GM18873 (cell line): ENCODE measurements around the gene AKR1A1.
A peak's percentile ranks its signal among the peaks of the same experiment; 100 is the strongest.
"Not testable (repeated sequence)": the region's sequence is repeated elsewhere in the genome, so short reads cannot be mapped to it uniquely, and the experiment has no call there.

Experiments
- ATAC-seq: cut with Tn5 transposase; IDR thresholded peaks from one replicate; pipeline ENCODE4 v1.9.1; 2021; ENCODE audit warnings: mild to moderate bottlenecking, moderate library complexity, moderate number of reproducible peaks; ENCODE audit not compliant: unreplicated experiment, low FRiP score

AKR1A1 gene

DNA sequence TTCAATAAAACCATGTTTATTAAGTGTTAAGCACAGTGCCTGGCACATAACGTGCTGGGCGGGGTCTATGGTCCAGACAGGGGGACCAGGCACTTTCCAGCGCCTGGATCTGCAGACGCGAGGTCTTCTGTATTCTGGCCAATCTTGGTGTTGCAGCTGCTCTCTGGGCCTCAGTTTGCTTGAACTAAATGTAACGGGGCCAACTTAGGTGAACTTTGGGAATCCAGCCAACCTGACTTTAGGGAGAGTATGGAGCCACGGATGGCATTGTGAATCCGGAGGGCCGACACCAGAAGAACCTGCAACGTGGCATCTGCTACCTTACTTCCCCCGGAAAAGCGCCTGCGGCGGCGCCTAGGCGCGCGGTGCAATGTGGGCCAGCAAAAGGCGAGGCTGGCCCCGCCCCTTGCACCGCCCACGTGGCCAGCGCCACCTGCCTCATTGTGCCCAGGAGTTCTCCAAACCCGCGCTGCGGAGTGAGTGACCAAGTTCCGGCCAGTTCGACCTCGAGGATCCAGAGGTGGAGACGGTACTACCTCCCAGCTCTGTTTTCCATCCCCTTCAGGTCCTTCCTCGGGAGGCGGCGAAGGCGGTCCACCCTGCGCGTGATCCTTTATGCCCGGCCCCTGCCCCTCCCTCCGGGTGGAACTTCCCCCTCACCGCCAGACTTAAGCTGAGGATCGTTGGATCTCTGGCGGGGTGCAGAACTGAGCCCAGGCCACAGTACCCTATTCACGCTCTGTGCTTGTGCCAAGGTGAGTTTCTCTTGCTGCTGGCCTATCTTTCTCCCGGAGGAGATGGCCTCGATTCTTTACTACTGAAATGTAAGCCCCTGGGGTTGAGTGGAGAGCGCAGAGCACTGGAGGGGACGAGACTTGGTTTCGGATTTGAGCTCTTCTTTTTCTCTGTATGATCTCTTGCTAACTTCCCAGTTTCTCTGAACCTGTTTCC, at the start of gene AKR1A1:
AKR1A1 (plus strand) TSS at position 426 of the 951 bp plus-strand sequence. CDS start 10,969 bp downstream, outside the sequence.
- ATAC-seq = peak; percentile 69

DNA sequence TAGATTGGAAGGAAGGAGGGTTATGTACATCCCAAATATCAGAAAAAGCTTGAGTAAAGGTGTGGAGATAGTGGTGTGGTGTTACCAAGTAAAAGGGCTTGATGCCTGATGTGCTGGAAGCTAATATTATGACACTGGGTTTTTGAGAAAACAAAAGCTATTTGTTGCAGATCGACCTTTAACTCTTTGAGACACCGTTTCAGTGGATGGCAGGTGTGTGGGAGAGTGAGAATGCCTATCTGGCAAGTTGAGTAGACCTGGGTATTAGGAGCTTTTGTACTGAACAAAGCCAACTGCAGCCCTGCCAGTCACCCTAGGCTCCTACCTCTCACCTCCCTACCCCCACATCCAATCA, 49.1 kb upstream of the AKR1A1 start:
- no peak for ATAC-seq

- no peak for ATAC-seq
These were observed 46.9 kb upstream of the AKR1A1 start for GRCh38 chr1:45503462-45504360.

DNA sequence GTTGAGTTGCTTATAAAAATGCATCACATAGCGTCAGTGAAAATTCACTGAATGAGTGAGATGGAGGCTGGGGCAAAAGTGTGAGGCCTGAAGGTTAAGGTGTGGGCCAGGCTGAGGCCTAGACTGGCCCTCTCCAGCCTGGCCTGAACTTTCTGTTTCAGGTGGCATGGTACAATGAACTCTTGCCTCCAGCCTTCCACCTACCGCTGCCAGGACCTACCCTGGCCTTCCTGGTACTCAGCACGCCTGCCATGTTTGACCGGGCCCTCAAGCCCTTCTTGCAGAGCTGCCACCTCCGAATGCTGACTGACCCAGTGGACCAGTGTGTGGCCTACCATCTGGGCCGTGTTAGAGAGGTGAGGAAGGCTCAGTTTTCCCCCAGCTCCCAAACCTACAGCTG, 43.4 kb upstream of the AKR1A1 start:
- ATAC-seq = no peak

DNA sequence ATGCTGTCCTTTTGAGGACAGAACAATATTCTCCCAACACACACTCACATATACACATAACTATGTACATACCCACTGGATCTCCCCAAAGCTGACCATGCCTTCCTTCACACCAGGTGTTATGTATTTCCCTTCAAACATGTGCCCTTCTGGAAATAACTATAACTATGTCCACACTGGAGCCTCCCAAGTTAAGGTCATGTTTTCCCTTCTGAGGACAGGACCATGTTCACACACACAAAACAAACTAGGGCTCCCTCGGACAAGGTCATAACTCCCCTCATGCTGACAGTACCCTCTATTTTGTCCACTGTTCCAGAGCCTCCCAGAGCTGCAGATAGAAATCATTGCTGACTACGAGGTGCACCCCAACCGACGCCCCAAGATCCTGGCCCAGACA, 42.7 kb upstream of the AKR1A1 start:
- no peak for ATAC-seq

GRCh38 chr1:45508295-45509151, 42.1 kb upstream of the AKR1A1 start:
- no peak for ATAC-seq

DNA sequence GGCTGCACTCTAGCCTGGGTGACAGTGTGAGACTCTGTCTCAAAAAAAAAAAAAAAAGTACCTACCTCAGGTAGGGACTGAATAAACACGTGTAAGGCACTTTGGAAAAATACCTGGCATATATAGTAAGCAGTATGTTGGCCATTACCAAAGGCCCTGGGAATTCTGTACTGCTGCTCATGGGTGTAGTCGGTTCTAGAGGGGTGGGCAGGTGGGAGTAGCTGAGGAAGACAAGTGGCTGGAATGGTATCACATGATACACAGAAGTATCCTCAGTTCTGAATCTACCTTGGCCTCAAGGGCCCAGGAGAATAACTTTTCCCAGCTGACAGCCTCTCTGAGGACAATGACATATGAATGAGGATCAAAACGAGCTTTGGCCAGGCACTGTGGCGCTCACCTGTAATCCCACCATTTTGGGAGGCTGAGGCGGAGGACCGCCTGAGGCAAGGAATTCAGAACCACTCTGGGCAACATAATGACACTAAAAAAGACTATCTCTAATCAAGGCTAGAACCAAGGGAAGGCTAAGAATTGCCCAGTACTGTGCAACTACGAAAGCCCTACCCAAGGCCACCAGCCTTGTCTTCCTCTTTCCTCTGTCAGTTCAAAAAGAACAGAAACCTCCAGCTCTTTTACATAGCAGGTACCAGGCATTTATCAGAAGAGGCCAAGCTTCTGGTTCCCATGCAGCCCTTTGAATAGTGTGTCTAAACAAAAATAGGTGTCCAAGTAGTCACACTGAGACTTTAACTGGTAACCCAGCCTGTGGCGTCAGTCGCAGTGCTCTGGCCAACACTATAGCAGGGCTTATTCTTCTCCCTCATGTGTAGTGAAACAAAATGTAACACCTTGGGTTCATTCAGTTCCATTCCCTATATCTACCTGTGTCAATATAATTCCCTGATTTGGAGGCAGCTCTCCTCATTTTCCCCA, 40.3 kb upstream of the AKR1A1 start:
- no peak for ATAC-seq

- ATAC-seq = no peak
These were observed 39.6 kb upstream of the AKR1A1 start for GRCh38 chr1:45510972-45511527.

- no peak for ATAC-seq
These were observed 38.0 kb upstream of the AKR1A1 start for GRCh38 chr1:45512641-45513054.

- not testable (repeated sequence) for ATAC-seq
These were observed 36.9 kb upstream of the AKR1A1 start for GRCh38 chr1:45513532-45514260.

DNA sequence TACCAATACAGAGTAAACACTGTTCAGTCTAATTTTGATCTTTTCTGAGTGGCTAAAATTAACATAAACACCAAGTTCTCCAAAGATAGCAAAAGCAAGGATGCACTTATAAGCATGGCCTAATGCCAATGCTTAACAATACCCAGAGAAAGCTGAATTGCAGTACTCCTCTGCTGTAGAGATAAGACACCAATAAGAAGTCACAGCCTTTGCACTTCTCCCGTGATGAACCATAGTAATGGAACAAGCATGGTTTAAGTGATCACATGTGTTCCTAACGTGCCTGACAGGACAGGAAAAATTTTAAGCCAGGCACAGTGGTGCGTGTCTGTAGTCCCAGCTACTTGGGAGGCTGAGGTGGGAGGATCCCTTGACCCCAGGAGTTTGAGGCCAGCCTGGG, 34.6 kb upstream of the AKR1A1 start:
- no peak for ATAC-seq

GRCh38 chr1:45516465-45516864, 34.2 kb upstream of the AKR1A1 start:
- ATAC-seq = no peak

DNA sequence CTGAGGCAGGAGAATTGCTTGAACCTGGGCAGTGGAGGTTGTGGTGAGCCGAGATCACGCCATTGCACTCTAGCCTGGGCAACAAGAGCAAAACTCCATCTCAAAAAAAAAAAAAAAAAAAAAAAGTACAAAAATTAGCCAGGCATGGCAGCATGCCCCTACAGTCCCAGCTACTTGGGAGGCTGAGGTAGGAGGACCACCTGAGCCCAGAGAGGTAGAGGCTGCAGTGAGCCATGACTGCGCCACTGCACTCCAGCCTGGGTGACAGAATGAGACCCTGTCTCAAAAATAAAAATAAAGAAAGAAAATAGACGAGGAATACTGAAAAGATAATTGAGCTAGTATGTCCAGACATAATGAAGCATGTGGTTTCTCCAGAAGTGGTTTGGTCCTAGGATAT, 32.3 kb upstream of the AKR1A1 start:
- ATAC-seq = not testable (repeated sequence)

DNA sequence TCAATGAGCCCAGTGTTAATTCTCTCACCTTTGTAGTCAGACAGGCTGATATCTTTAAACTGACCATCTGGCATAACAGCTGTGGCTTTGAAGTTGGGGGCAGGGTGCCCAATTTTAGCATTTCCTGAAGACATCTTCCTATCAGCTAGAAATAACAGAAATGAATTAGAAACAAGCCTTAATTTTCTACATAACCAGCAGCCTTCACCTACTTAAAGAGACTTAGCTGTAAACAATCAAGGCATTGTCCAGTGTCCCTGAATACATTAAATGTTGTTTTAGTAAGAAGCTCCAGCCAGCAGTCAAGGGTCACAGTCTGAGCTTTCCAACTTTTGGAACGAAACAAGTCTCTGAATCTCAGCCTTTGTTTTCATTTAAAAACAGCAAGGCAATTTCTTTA, 31.7 kb upstream of the AKR1A1 start:
- no peak for ATAC-seq

- not testable (repeated sequence) for ATAC-seq
These were observed 30.9 kb upstream of the AKR1A1 start for GRCh38 chr1:45519774-45520173.

DNA sequence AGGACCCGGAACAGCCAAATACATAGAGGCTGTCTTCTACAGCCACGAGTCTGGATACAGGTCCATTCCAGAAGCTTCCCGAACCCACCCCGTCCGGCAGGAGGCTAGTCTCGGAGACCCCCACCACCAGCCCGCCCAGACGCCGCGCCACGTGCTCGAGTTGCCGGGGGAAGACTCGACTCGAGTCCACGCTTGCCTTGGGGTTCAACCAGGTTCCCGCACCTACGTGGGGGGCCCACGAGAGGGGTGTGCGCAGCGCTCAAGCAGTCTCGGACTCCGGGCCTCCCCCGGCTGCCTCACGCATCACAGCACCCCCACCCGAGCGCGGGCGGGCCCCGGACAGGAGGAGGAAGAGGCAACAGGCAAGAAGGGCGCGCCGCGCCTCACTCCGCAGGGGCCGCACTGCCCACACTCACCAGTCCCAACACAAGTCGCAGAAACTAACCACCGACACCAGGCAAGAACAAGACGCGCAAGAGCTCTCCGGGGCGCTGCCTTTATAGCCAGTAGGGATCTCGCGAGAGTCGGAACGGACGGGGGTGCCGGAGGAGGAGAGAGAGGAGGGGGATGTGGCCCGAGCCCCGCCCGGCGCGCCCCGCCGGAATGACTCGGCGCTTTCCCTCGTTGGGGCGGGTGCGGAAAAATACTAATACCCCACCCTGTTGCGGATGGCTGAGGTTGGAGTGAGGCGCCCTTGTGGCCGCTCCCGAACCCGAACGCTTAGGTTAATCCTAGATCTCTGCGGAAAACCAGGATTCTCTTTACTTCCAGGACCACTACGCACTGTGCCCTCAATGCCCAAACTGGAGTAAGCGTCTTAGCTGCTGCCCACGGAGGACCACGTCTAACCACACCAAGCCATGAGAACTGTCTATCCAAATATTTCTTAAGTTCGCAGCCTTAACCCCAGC, 29.0 kb upstream of the AKR1A1 start, which contains the start of gene PRDX1:
PRDX1 (minus strand) TSS at position 472 of the 911 bp plus-strand sequence. CDS start 2,841 bp downstream, outside the sequence.
- ATAC-seq = peak; percentile 86
